Measurements from ENCODE around the gene RNF146.

GRCh38 chr6:127262896-127263295 is 3.8 kb upstream of the RNF146 start:
- TF ChIP-seq CTCF (IDR thresholded peaks at IDR 0.05; ENCODE audit: low read depth, low read length, missing input control) = no peak
- TF ChIP-seq GABPA (IDR thresholded peaks at IDR 0.05 in 1 of 2, conservative IDR thresholded peaks at IDR 0.05 in 1 of 2) = no peak
- no peak for TF ChIP-seq ATF3 (IDR thresholded peaks at IDR 0.05)
- TF ChIP-seq ZBTB33 (IDR thresholded peaks at IDR 0.05) = no peak
- no peak for TF ChIP-seq REST (IDR thresholded peaks at IDR 0.05)
- TF ChIP-seq TAF1 (conservative IDR thresholded peaks at IDR 0.05) = no peak
- no peak for TF ChIP-seq MAX (IDR thresholded peaks at IDR 0.05)
- TF ChIP-seq RAD21 (IDR thresholded peaks at IDR 0.05) = no peak
- TF ChIP-seq YY1 (IDR thresholded peaks at IDR 0.05) = no peak
- TF ChIP-seq JUND (IDR thresholded peaks at IDR 0.05) = no peak
- TF ChIP-seq FOXA1 (IDR thresholded peaks at IDR 0.05) = no peak
- TF ChIP-seq NR2F2 (IDR thresholded peaks at IDR 0.05) = no peak

Measured in liver (tissue), 3 donors.